ENCODE results near the gene IHH.

Gene IHH

GRCh38 chr2:219086196-219086595 is 25.5 kb upstream of the IHH start:
- DNase-seq (ENCODE audit: low read depth) = no peak
- TF ChIP-seq CTCF (IDR thresholded peaks at IDR 0.05; ENCODE audit: control insufficient read depth, insufficient read depth, low read depth, low read length, missing control alignments) = no peak
- H3K4me3 ChIP-seq (ENCODE audit: control insufficient read depth, low read depth, low read length) = no peak overlapping the region

- no peak for TF ChIP-seq CTCF (IDR thresholded peaks at IDR 0.05; ENCODE audit: control insufficient read depth, insufficient read depth, low read depth, low read length, missing control alignments)
- no peak for DNase-seq (ENCODE audit: low read depth)
- no peak overlapping the region for H3K4me3 ChIP-seq (ENCODE audit: control insufficient read depth, low read depth, low read length)
These were observed 24.1 kb upstream of the IHH start for GRCh38 chr2:219084791-219085190.

GRCh38 chr2:219082332-219082958 is 21.7 kb upstream of the IHH start:
- no peak for TF ChIP-seq CTCF (IDR thresholded peaks at IDR 0.05; ENCODE audit: control insufficient read depth, insufficient read depth, low read depth, low read length, missing control alignments)
- no peak overlapping the region for H3K4me3 ChIP-seq (ENCODE audit: control insufficient read depth, low read depth, low read length)
- no peak for DNase-seq (ENCODE audit: low read depth)

GRCh38 chr2:219081701-219082331 is 21.1 kb upstream of the IHH start:
- no peak for DNase-seq (ENCODE audit: low read depth)
- no peak for TF ChIP-seq CTCF (IDR thresholded peaks at IDR 0.05; ENCODE audit: control insufficient read depth, insufficient read depth, low read depth, low read length, missing control alignments)
- H3K4me3 ChIP-seq (ENCODE audit: control insufficient read depth, low read depth, low read length) = no peak overlapping the region

DNA sequence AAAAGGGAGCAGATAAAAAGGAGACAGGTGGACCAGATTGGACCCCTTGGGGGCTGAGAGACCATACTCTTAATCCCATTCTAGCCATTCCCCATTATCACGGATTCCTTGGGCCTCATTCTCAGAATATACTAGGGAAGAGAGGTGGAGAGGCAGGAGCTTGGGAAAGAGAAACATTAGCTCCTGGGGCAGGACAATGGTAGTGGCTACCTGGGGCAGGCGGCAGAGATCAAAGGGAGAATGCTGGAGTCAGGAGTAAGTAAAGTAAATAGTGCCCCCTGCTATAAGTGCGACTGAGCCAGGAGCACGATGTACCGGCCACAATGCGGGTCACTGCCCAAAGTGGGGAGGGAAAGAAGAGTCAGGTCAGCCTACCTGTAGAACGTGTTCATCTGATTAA is 20.4 kb upstream of the IHH start:
- TF ChIP-seq CTCF (IDR thresholded peaks at IDR 0.05; ENCODE audit: control insufficient read depth, insufficient read depth, low read depth, low read length, missing control alignments) = no peak
- DNase-seq (ENCODE audit: low read depth) = no peak
- no peak overlapping the region for H3K4me3 ChIP-seq (ENCODE audit: control insufficient read depth, low read depth, low read length)

DNA sequence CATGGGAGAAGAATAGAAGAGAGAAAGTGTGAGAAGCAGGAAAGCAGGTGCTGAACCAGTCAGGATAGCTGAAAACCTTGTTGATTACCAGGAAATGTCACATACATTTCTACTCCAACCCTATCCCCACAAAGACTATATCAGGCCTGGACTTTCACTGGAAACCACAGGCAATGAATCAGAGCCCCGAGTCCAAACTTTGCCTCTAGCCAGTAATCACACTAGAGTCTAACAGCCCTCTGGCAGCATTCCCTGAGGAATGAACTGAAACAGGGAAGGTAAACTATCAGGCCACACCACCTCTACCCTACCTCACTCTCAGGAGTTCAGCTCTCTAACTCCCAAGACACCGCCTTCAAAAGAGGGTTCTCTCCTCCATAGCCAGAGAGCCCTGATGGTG is 18.7 kb upstream of the IHH start:
- no peak for TF ChIP-seq CTCF (IDR thresholded peaks at IDR 0.05; ENCODE audit: control insufficient read depth, insufficient read depth, low read depth, low read length, missing control alignments)
- DNase-seq (ENCODE audit: low read depth) = no peak

More for the DNA sequence above, 18.7 kb upstream of the IHH start:
- no peak overlapping the region for H3K4me3 ChIP-seq (ENCODE audit: control insufficient read depth, low read depth, low read length)
